GM10266 (cell line): ENCODE measurements around the gene SH3BP5L.

Experiments used
- DNase-seq: peaks from one replicate; pipeline ENCODE4 v3.0.0; 2012; ENCODE audit errors: extremely low spot score
- CTCF ChIP-seq: IDR thresholded peaks from 2 replicates; pipeline ENCODE4 v1.5.1; 2012; ENCODE audit warnings: mild to moderate bottlenecking, low read depth; ENCODE audit not compliant: control insufficient read depth, insufficient read depth; ENCODE audit errors: missing control alignments

The SH3BP5L gene

GRCh38 chr1:248775441-248775840 lies 50.3 kb downstream of the SH3BP5L start:
- DNase-seq = no peak
- TF ChIP-seq CTCF = no peak
